ENCODE measurements around the gene TMEM245. TPM values are rescaled to one million over a fixed set of nuclear protein-coding genes. Genes with fewer than 3 reads are reported as not detected.

Gene TMEM245
- total RNA-seq, 1 donor from 2014 or later = 49.7 TPM

- DNase-seq (ENCODE audit: low spot score in 2 of 2) = no peak
- Histone ChIP-seq H3K9me3 (no peaks in the 10 kb centered on the region), H3K4me3 (peak overlapping the region in 1 of 2 donors; percentile 27), H3K4me1 (peaks cover 4 to 38% of the 10 kb centered on the region in 2 donors), H3K36me3 (peaks cover 0 to 10% of the 10 kb centered on the region in 2 donors), H3K27me3 (no peaks in the 10 kb centered on the region), H3K27ac (peak overlapping the region; percentile 54 to 60)
- TF ChIP-seq, protein P1, sequence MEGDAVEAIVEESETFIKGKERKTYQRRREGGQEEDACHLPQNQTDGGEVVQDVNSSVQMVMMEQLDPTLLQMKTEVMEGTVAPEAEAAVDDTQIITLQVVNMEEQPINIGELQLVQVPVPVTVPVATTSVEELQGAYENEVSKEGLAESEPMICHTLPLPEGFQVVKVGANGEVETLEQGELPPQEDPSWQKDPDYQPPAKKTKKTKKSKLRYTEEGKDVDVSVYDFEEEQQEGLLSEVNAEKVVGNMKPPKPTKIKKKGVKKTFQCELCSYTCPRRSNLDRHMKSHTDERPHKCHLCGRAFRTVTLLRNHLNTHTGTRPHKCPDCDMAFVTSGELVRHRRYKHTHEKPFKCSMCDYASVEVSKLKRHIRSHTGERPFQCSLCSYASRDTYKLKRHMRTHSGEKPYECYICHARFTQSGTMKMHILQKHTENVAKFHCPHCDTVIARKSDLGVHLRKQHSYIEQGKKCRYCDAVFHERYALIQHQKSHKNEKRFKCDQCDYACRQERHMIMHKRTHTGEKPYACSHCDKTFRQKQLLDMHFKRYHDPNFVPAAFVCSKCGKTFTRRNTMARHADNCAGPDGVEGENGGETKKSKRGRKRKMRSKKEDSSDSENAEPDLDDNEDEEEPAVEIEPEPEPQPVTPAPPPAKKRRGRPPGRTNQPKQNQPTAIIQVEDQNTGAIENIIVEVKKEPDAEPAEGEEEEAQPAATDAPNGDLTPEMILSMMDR (IDR thresholded peaks at IDR 0.05) = no peak
- intact Hi-C loops (cut with DNase I) = loop anchor here (2.0 kb wide), 1 partner anchor 16 kb away; no protein-coding TSS in a partner anchor
Measured at GRCh38 chr9:109098960-109099308, 20.8 kb downstream of the TMEM245 start.

DNA sequence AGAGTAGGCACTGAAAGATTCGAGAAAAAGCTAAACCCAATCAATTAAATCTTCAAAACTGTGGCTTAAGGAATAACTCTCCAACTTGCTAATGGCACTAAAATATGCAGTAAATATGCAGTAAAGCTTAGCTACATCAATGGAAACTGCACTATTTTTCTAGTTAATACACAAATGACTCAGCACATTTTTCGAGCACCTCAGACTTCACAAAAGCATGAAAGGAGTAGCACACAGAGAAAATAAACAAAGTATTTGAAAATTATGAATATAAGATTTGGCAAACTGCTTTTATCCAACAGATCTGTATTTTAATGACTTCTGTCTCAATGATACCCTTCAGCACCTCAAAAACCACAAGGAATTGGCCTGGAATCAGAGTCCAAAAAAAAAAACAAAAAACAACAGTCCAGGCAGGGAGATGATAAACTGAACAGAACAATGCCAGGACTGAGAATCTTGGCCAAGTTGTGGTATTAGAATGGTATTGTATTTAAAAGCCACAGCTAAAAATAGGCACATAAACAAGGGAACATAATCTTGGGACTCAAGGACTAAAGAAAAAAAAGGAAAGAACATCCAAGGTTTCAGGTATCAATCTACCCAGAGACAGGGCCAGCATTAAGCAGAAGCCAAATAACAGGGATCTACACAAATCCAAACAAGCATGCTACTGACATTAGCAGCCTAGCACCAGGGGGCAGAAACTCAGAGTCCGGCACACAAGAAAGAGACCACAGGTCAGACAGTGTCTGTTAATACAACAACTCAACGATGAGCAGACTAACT, 21.4 kb downstream of the TMEM245 start:
- TF ChIP-seq, protein P1 (IDR thresholded peaks at IDR 0.05) = peak in 1 of 3 experiments; percentile 28
- no peak for DNase-seq (ENCODE audit: low spot score in 2 of 2)
- peaks cover 0 to 4% of the 10 kb centered on the region in 2 donors for H3K36me3 ChIP-seq
- no peaks in the 10 kb centered on the region for H3K9me3 ChIP-seq
- H3K4me3 ChIP-seq = peak overlapping the region; percentile 23 to 27
- H3K27ac ChIP-seq = peak overlapping the region; percentile 54 to 60
- H3K27me3 ChIP-seq = no peaks in the 10 kb centered on the region
- intact Hi-C loops (cut with DNase I) = loop anchor here (2.0 kb wide), 1 partner anchor 16 kb away; no protein-coding TSS in a partner anchor
- peaks cover 4 to 38% of the 10 kb centered on the region in 2 donors for H3K4me1 ChIP-seq

GRCh38 chr9:109097146-109097545, 22.6 kb downstream of the TMEM245 start:
- Histone ChIP-seq H3K4me3 (no peak overlapping the region), H3K27ac (peak overlapping the region in 1 of 2 donors; percentile 9), H3K9me3 (no peaks in the 10 kb centered on the region), H3K4me1 (peaks cover 4 to 38% of the 10 kb centered on the region in 2 donors), H3K36me3 (peaks cover 0 to 6% of the 10 kb centered on the region in 2 donors), H3K27me3 (no peaks in the 10 kb centered on the region)
- TF ChIP-seq, protein P1 (IDR thresholded peaks at IDR 0.05) = no peak
- intact Hi-C loops (cut with DNase I) = no loop called here
- no peak for DNase-seq (ENCODE audit: low spot score in 2 of 2)

DNA sequence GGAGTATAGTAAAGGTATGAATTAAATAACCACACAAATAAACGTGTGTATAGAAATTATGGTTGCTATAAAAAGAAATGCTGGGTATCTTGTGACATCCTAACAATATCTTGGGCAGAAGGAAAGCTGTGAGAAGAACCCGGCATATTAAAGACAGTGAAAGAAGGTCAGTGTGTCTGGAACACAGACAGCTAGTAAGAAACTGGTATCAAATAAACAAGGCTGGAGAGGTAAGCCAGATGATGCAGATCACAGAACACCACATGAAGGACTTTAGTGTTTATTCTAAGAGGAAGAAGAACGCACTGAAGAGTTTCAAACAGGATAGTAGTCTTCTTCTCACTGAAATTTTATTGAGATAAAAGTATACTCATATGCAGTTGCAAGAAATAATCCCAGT, 24.4 kb downstream of the TMEM245 start:
- Histone ChIP-seq H3K4me3 (no peak overlapping the region), H3K27me3 (no peaks in the 10 kb centered on the region), H3K9me3 (no peaks in the 10 kb centered on the region), H3K27ac (no peak overlapping the region), H3K36me3 (peaks cover 6 to 13% of the 10 kb centered on the region in 2 donors), H3K4me1 (peaks cover 0 to 23% of the 10 kb centered on the region in 2 donors)
- DNase-seq (ENCODE audit: low spot score in 2 of 2) = no peak
- intact Hi-C loops (cut with DNase I) = no loop called here
- TF ChIP-seq, protein P1 (IDR thresholded peaks at IDR 0.05) = no peak

- intact Hi-C loops (cut with DNase I) = no loop called here
- no peaks in the 10 kb centered on the region for H3K27me3 ChIP-seq
- DNase-seq (ENCODE audit: low spot score in 2 of 2) = no peak
- peaks cover 11 to 23% of the 10 kb centered on the region in 2 donors for H3K36me3 ChIP-seq
- H3K4me1 ChIP-seq = peaks cover 0 to 18% of the 10 kb centered on the region in 2 donors
- no peak overlapping the region for H3K4me3 ChIP-seq
- TF ChIP-seq, protein P1 (IDR thresholded peaks at IDR 0.05) = no peak
- H3K9me3 ChIP-seq = no peaks in the 10 kb centered on the region
- H3K27ac ChIP-seq = no peak overlapping the region
Measured at GRCh38 chr9:109094268-109094667, 25.5 kb downstream of the TMEM245 start.

Data from ascending aorta (tissue), 2 donors.